ENCODE data around the gene TOGARAM2. TPM values are rescaled to one million over a fixed set of nuclear protein-coding genes. Genes with fewer than 3 reads are reported as not detected.

Gene TOGARAM2
- total and polyA plus RNA-seq, 9 donors, result 0.52 to 3.8 (median 1.3) TPM

GRCh38 chr2:29009711-29010677 lies 28.9 kb downstream of the TOGARAM2 start:
- Histone ChIP-seq H3K27me3 (ENCODE audit: control insufficient read depth, insufficient read depth, low read length) (no peaks in the 10 kb centered on the region), H3K9me3 (replicated peaks; ENCODE audit: control insufficient read depth, low read depth, low read length) (no peaks in the 10 kb centered on the region), H3K36me3 (ENCODE audit: control insufficient read depth, insufficient read depth, low read length) (no peaks in the 10 kb centered on the region), H3K27ac (ENCODE audit: low read length) (peak overlapping the region; percentile 92), H3K4me3 (ENCODE audit: low read length) (no peak overlapping the region), H3K4me1 (ENCODE audit: control insufficient read depth, insufficient read depth, low read length) (peaks cover 61% of the 10 kb centered on the region)
- no peak for DNase-seq
- WGBS (ENCODE audit: insufficient coverage), result 57% methylated on average over 17 of the region's 26 CpGs

GRCh38 chr2:29010946-29011345 lies 29.8 kb downstream of the TOGARAM2 start:
- 15% methylated on average over 3 of the region's 7 CpGs for WGBS (ENCODE audit: insufficient coverage)

GRCh38 chr2:29011418-29012060 lies 30.4 kb downstream of the TOGARAM2 start:
- WGBS (ENCODE audit: insufficient coverage), result 27% methylated on average over 12 of the region's 19 CpGs
- peak; percentile 85 for DNase-seq
- peaks cover 76% of the 10 kb centered on the region for H3K4me1 ChIP-seq (ENCODE audit: control insufficient read depth, insufficient read depth, low read length)
- H3K27me3 ChIP-seq (ENCODE audit: control insufficient read depth, insufficient read depth, low read length), result no peaks in the 10 kb centered on the region
- H3K36me3 ChIP-seq (ENCODE audit: control insufficient read depth, insufficient read depth, low read length), result no peaks in the 10 kb centered on the region
- H3K9me3 ChIP-seq (replicated peaks; ENCODE audit: control insufficient read depth, low read depth, low read length), result no peaks in the 10 kb centered on the region
- no peak overlapping the region for H3K4me3 ChIP-seq (ENCODE audit: low read length)
- H3K27ac ChIP-seq (ENCODE audit: low read length), result peak overlapping the region; percentile 92

More at GRCh38 chr2:29010946-29011345, 29.8 kb downstream of the TOGARAM2 start:
- H3K27ac ChIP-seq (ENCODE audit: low read length), result peak overlapping the region; percentile 92
- H3K4me1 ChIP-seq (ENCODE audit: control insufficient read depth, insufficient read depth, low read length), result peaks cover 71% of the 10 kb centered on the region
- no peaks in the 10 kb centered on the region for H3K36me3 ChIP-seq (ENCODE audit: control insufficient read depth, insufficient read depth, low read length)
- H3K9me3 ChIP-seq (replicated peaks; ENCODE audit: control insufficient read depth, low read depth, low read length), result no peaks in the 10 kb centered on the region
- H3K27me3 ChIP-seq (ENCODE audit: control insufficient read depth, insufficient read depth, low read length), result no peaks in the 10 kb centered on the region
- H3K4me3 ChIP-seq (ENCODE audit: low read length), result no peak overlapping the region
- DNase-seq, result peak; percentile 84

GRCh38 chr2:29012211-29012681 lies 31.1 kb downstream of the TOGARAM2 start:
- H3K9me3 ChIP-seq (replicated peaks; ENCODE audit: control insufficient read depth, low read depth, low read length), result no peaks in the 10 kb centered on the region
- H3K4me1 ChIP-seq (ENCODE audit: control insufficient read depth, insufficient read depth, low read length), result peaks cover 79% of the 10 kb centered on the region
- WGBS (ENCODE audit: insufficient coverage), result 41% methylated on average over 4 of the region's 9 CpGs
- no peaks in the 10 kb centered on the region for H3K27me3 ChIP-seq (ENCODE audit: control insufficient read depth, insufficient read depth, low read length)
- peak overlapping the region; percentile 92 for H3K27ac ChIP-seq (ENCODE audit: low read length)
- DNase-seq, result peak; percentile 81
- H3K4me3 ChIP-seq (ENCODE audit: low read length), result no peak overlapping the region
- H3K36me3 ChIP-seq (ENCODE audit: control insufficient read depth, insufficient read depth, low read length), result no peaks in the 10 kb centered on the region

GRCh38 chr2:29013057-29013780 lies 32.1 kb downstream of the TOGARAM2 start:
- 76% methylated on average over 9 of the region's 11 CpGs for WGBS (ENCODE audit: insufficient coverage)
- H3K36me3 ChIP-seq (ENCODE audit: control insufficient read depth, insufficient read depth, low read length), result no peaks in the 10 kb centered on the region
- no peaks in the 10 kb centered on the region for H3K9me3 ChIP-seq (replicated peaks; ENCODE audit: control insufficient read depth, low read depth, low read length)
- H3K4me1 ChIP-seq (ENCODE audit: control insufficient read depth, insufficient read depth, low read length), result peaks cover 79% of the 10 kb centered on the region
- H3K4me3 ChIP-seq (ENCODE audit: low read length), result no peak overlapping the region
- DNase-seq, result no peak
- no peaks in the 10 kb centered on the region for H3K27me3 ChIP-seq (ENCODE audit: control insufficient read depth, insufficient read depth, low read length)
- peak overlapping the region; percentile 92 for H3K27ac ChIP-seq (ENCODE audit: low read length)

GRCh38 chr2:29014331-29014730 lies 33.2 kb downstream of the TOGARAM2 start:
- no peak overlapping the region for H3K4me3 ChIP-seq (ENCODE audit: low read length)
- DNase-seq, result no peak
- no peaks in the 10 kb centered on the region for H3K36me3 ChIP-seq (ENCODE audit: control insufficient read depth, insufficient read depth, low read length)
- no peaks in the 10 kb centered on the region for H3K27me3 ChIP-seq (ENCODE audit: control insufficient read depth, insufficient read depth, low read length)
- no peaks in the 10 kb centered on the region for H3K9me3 ChIP-seq (replicated peaks; ENCODE audit: control insufficient read depth, low read depth, low read length)
- H3K4me1 ChIP-seq (ENCODE audit: control insufficient read depth, insufficient read depth, low read length), result peaks cover 75% of the 10 kb centered on the region
- 86% methylated on average over 7 of the region's 8 CpGs for WGBS (ENCODE audit: insufficient coverage)
- H3K27ac ChIP-seq (ENCODE audit: low read length), result no peak overlapping the region

- H3K4me3 ChIP-seq (ENCODE audit: low read length), result no peak overlapping the region
- peaks cover 69% of the 10 kb centered on the region for H3K4me1 ChIP-seq (ENCODE audit: control insufficient read depth, insufficient read depth, low read length)
- H3K27ac ChIP-seq (ENCODE audit: low read length), result peak overlapping the region; percentile 65
- no peak for DNase-seq
- 43% methylated on average over 9 of the region's 13 CpGs for WGBS (ENCODE audit: insufficient coverage)
- H3K9me3 ChIP-seq (replicated peaks; ENCODE audit: control insufficient read depth, low read depth, low read length), result no peaks in the 10 kb centered on the region
- no peaks in the 10 kb centered on the region for H3K27me3 ChIP-seq (ENCODE audit: control insufficient read depth, insufficient read depth, low read length)
- H3K36me3 ChIP-seq (ENCODE audit: control insufficient read depth, insufficient read depth, low read length), result no peaks in the 10 kb centered on the region
Observed at GRCh38 chr2:29014811-29015421, 33.8 kb downstream of the TOGARAM2 start.

GRCh38 chr2:29015701-29016470 lies 34.8 kb downstream of the TOGARAM2 start:
- H3K4me1 ChIP-seq (ENCODE audit: control insufficient read depth, insufficient read depth, low read length), result peaks cover 59% of the 10 kb centered on the region
- WGBS (ENCODE audit: insufficient coverage), result 89% methylated on average over 11 of the region's 17 CpGs
- H3K27ac ChIP-seq (ENCODE audit: low read length), result peak overlapping the region; percentile 65
- H3K9me3 ChIP-seq (replicated peaks; ENCODE audit: control insufficient read depth, low read depth, low read length), result no peaks in the 10 kb centered on the region
- no peak overlapping the region for H3K4me3 ChIP-seq (ENCODE audit: low read length)
- no peak for DNase-seq
- no peaks in the 10 kb centered on the region for H3K36me3 ChIP-seq (ENCODE audit: control insufficient read depth, insufficient read depth, low read length)
- H3K27me3 ChIP-seq (ENCODE audit: control insufficient read depth, insufficient read depth, low read length), result no peaks in the 10 kb centered on the region

GRCh38 chr2:29016504-29016903 lies 35.4 kb downstream of the TOGARAM2 start:
- no peaks in the 10 kb centered on the region for H3K9me3 ChIP-seq (replicated peaks; ENCODE audit: control insufficient read depth, low read depth, low read length)
- no peak for DNase-seq
- WGBS (ENCODE audit: insufficient coverage), result 26% methylated on average over 4 of the region's 5 CpGs
- H3K27ac ChIP-seq (ENCODE audit: low read length), result no peak overlapping the region
- H3K4me1 ChIP-seq (ENCODE audit: control insufficient read depth, insufficient read depth, low read length), result peaks cover 53% of the 10 kb centered on the region
- H3K4me3 ChIP-seq (ENCODE audit: low read length), result no peak overlapping the region
- H3K36me3 ChIP-seq (ENCODE audit: control insufficient read depth, insufficient read depth, low read length), result no peaks in the 10 kb centered on the region
- H3K27me3 ChIP-seq (ENCODE audit: control insufficient read depth, insufficient read depth, low read length), result no peaks in the 10 kb centered on the region
